Measurements from ENCODE around the gene CDK16.

CDK16 gene

GRCh38 chrX:47278691-47279090 is 60.2 kb downstream of the CDK16 start:
- no peak for TF ChIP-seq CTCF (IDR thresholded peaks at IDR 0.05; ENCODE audit: borderline replicate concordance, control extremely low read depth, extremely low read depth, insufficient read depth, missing control alignments)
- DNase-seq (ENCODE audit: low spot score): no peak
- in situ Hi-C loops (cut with MboI; ENCODE audit: low sequenced_read_pairs, unreplicated experiment): no loop called here

Measured in GM13976 (cell line).